AG04449 (cell line): Measurements from ENCODE around the gene IQCF5.
"Not testable (repeated sequence)": the region's sequence is repeated elsewhere in the genome, so short reads cannot be mapped to it uniquely, and the experiment has no call there.

ENCODE experiments used
- CTCF ChIA-PET: fragments of 350-600 bp; formaldehyde crosslinking; extraction: SDS; loops from one replicate; lab custom pipeline; 2021; ENCODE audit warnings: antibody characterized with exemption; lab: Yijun Ruan, JAX
- POLR2A ChIA-PET: fragments of 400-600, 350-600 bp; formaldehyde crosslinking; extraction: SDS; loops from one replicate; lab custom pipeline; 2020; ENCODE audit warnings: antibody characterized with exemption, inconsistent platforms; lab: Yijun Ruan, JAX
- DNase-seq: peaks from one replicate; pipeline ENCODE4 v3.0.0-alpha.2; 2010; ENCODE audit warnings: low read depth, low spot score
- H3K4me3 ChIP-seq: 2 replicates; pipeline ENCODE4 v1.5.1; 2011; ENCODE audit warnings: low read depth, mild to moderate bottlenecking, control low read depth, low read length
- CTCF ChIP-seq: IDR thresholded peaks from one replicate; pipeline ENCODE4 v1.5.1; 2011; ENCODE audit warnings: mild to moderate bottlenecking, moderate library complexity, low read length, control low read depth, inconsistent platforms; ENCODE audit not compliant: insufficient read depth; ENCODE audit errors: missing control alignments

Gene IQCF5

GRCh38 chr3:51873876-51874275 lies 1.5 kb downstream of the IQCF5 start:
- ChIA-PET POLR2A (no interaction called here), CTCF (no interaction called here)
- TF ChIP-seq CTCF, result no peak
- no peak overlapping the region for H3K4me3 ChIP-seq
- DNase-seq, result no peak

GRCh38 chr3:51873253-51873766 lies 2.1 kb downstream of the IQCF5 start:
- DNase-seq, result no peak
- ChIA-PET CTCF (no interaction called here), POLR2A (no interaction called here)
- no peak overlapping the region for H3K4me3 ChIP-seq
- no peak for TF ChIP-seq CTCF

DNA sequence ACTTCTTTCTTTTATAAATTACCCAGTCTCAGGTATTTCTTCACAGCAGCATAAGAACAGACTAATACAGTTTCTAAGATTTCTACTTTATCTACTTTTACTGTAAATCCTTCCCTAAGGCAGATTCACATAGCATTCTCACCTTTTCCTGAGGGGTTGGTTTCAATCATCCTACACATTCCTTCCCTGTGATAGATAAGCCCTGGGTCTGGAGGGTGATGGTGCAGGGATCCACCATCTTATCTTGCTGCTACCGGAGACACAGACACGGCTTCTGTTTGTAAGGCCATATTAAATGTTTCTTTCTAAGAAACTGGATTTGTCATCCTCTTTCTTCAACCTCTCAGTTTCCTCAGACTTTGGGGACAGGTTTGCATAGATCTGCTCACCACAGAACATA lies 6.1 kb downstream of the IQCF5 start:
- no peak for TF ChIP-seq CTCF
- no peak overlapping the region for H3K4me3 ChIP-seq
- CTCF ChIA-PET, result no interaction called here
- POLR2A ChIA-PET, result no interaction called here
- DNase-seq, result no peak

GRCh38 chr3:51868896-51869295 lies 6.5 kb downstream of the IQCF5 start:
- CTCF ChIA-PET, POLR2A ChIA-PET, DNase-seq, H3K4me3 ChIP-seq: not testable (repeated sequence)

- ChIA-PET CTCF (no interaction called here), POLR2A (interaction anchor here (0.6 kb wide), 1 partner anchor 8 kb away, joined by 3 read pairs; no protein-coding TSS in a partner anchor)
- H3K4me3 ChIP-seq, result no peak overlapping the region
- no peak for TF ChIP-seq CTCF
- no peak for DNase-seq
Measured at GRCh38 chr3:51862886-51863285, 12.5 kb downstream of the IQCF5 start.

- no peak for TF ChIP-seq CTCF
- CTCF ChIA-PET, result no interaction called here
Measured at GRCh38 chr3:51860703-51861665, 14.4 kb downstream of the IQCF5 start, which contains the start of gene IQCF2. Gene IQCF2 (plus strand): TSS chr3:51861615. CDS start chr3:51861667, 52 bp downstream.

DNA sequence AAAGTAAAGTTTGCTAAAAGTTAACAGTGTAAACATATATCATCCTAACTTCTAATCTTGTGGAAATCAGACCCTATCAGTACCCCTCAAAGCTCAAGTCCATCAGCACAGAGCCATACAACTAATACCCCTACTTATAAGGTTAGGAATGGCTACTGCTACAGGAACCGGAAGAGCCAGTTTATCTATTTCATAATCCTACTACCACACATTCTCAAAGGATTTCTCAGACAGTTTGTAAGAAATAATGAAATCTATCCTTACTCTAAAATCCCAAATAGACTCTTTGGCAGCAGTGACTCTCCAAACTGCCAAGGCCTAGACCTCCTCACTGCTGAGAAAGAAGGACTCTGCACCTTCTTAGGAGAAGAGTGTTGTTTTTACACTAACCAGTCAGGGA lies 20.0 kb downstream of the IQCF5 start:
- DNase-seq, CTCF ChIA-PET, POLR2A ChIA-PET, H3K4me3 ChIP-seq: not testable (repeated sequence)

More at GRCh38 chr3:51860703-51861665, 14.4 kb downstream of the IQCF5 start, which contains the start of gene IQCF2:
- no peak within 1 kb of the TSS for H3K4me3 ChIP-seq
- DNase-seq, result no peak
- POLR2A ChIA-PET, result no interaction called here
